ENCODE results near the gene IGFBP2.

Gene IGFBP2

DNA sequence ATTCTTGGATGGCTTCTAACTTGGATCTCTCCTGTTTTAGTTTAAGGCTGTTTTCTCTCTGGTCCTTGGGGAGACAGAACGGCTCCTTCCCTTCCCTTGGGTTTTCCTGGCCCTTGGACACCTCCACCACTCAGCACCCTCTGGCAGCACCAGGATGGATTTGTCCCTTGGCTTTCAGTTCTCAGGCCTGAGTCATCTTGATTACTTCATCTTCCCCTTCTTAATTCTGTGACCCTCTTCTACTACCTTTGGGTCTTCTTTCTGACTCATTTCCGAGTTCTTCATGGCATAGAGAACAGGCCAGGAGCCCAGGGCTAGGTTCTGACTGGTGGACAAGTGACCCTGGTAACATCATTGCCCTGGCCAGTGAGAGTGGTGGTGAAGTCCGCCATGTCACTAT lies 14.9 kb downstream of the IGFBP2 start:
- H3K4me3 ChIP-seq (replicated peaks in 1 of 2; ENCODE audit: low read depth in 2 of 2, low read length in 2 of 2) = no peak overlapping the region
- TF ChIP-seq, protein P1, sequence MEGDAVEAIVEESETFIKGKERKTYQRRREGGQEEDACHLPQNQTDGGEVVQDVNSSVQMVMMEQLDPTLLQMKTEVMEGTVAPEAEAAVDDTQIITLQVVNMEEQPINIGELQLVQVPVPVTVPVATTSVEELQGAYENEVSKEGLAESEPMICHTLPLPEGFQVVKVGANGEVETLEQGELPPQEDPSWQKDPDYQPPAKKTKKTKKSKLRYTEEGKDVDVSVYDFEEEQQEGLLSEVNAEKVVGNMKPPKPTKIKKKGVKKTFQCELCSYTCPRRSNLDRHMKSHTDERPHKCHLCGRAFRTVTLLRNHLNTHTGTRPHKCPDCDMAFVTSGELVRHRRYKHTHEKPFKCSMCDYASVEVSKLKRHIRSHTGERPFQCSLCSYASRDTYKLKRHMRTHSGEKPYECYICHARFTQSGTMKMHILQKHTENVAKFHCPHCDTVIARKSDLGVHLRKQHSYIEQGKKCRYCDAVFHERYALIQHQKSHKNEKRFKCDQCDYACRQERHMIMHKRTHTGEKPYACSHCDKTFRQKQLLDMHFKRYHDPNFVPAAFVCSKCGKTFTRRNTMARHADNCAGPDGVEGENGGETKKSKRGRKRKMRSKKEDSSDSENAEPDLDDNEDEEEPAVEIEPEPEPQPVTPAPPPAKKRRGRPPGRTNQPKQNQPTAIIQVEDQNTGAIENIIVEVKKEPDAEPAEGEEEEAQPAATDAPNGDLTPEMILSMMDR (IDR thresholded peaks at IDR 0.05; ENCODE audit: low read depth, low read length) = no peak
- DNase-seq (ENCODE audit: low read depth in 2 of 2) = peak; percentile 24 to 54

DNA sequence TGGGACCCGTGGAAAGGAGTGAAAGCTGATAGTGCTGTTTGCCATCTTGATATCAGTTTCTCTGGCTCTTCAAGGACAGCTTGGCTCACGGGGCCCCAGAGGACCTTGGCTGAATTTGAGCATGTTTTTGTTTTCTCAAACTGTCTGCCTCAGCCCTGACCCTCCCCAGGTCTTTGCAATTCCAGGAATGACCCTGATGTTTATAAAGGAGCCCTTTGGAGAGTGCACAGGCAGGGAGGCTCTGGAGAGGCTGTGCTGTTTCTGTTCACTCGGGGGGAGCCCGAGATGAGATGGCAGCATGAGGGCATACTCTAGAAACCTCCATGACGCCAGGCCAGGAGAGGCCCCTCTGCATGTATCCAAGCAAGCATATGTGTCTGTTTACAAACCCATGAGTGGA lies 16.4 kb downstream of the IGFBP2 start:
- TF ChIP-seq, protein P1 (IDR thresholded peaks at IDR 0.05; ENCODE audit: low read depth, low read length) = no peak
- DNase-seq (ENCODE audit: low read depth in 2 of 2) = no peak

DNA sequence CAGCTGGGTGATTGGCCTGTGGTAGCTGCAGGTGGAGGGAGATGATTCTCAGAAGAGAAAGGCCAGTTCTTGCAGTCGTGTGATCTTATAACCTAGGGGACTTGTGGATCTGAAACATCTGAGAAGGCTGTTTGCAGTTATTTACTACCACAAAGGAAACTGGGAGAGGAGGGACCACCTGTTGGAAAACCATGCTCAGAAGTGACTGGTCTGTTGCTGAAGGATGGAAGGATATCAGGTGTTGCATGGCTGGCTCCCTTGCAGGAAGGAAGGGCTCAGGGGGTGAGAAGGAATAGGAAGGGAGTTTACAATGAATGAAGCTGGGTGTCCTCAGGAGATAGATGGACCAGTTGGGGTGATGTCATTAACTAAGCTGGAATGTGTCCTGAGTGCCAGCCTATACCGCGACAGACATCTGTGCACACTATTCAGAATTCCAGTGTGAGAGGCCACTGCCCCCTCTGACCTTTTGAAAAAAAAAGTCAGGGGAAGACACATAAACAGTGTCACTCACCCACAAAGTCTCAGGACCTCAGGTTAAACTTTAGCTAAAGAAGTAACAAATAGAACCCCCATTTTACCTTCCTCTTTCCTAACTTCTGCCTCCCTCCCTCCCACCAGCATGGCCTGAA lies 17.5 kb downstream of the IGFBP2 start:
- H3K4me3 ChIP-seq (replicated peaks in 1 of 2; ENCODE audit: low read depth in 2 of 2, low read length in 2 of 2) = no peak overlapping the region
- DNase-seq (ENCODE audit: low read depth in 2 of 2) = no peak
- TF ChIP-seq, protein P1 (IDR thresholded peaks at IDR 0.05; ENCODE audit: low read depth, low read length) = no peak

More for the DNA sequence above, 16.4 kb downstream of the IGFBP2 start:
- H3K4me3 ChIP-seq (replicated peaks in 1 of 2; ENCODE audit: low read depth in 2 of 2, low read length in 2 of 2) = no peak overlapping the region

DNA sequence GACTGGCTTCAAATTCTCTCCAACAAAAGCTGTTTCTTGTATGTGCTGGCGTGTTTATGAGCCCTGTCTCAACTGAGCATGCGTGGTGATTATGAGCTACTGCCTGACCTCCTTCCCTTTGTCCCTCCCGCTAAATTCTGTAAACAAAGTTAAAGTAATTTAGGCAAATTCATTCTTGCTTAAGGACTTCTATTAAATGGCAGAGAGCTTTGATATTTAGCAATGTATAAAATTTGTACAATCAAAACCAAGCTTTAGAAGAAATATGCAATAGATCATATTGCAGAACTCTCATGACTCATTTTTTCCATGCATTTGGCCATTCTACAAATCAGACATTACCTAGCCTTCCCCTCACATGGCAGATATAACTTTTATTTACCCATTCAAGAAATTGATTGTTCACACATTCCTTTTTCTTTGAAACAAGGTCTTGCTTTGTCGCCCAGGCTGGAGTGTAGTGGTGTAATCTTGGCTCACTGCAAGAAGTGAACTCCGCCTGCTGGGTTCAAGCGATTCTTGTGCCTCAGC lies 18.2 kb downstream of the IGFBP2 start:
- no peak overlapping the region for H3K4me3 ChIP-seq (replicated peaks in 1 of 2; ENCODE audit: low read depth in 2 of 2, low read length in 2 of 2)
- TF ChIP-seq, protein P1 (IDR thresholded peaks at IDR 0.05; ENCODE audit: low read depth, low read length) = no peak
- peak; percentile 66 to 74 for DNase-seq (ENCODE audit: low read depth in 2 of 2)

DNA sequence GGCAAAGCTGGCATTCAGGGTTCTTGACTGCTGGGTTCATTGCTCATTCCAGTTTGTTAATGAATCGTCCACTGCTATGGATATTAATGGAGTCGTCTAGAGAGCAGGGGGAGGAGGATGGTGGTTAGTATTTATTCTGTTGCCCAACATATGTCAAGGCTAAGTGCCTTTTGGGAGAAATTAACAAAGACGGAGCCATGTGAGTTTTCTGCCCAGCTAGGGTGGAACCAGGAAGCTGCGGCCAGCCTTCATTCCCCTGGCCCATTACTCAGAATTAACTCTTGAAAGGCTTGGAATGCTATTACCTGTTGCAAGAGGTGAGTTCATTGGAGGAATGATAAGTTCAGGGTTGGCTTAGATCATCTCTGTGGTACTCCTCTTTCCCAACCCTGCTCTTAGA lies 19.3 kb downstream of the IGFBP2 start:
- TF ChIP-seq, protein P1 (IDR thresholded peaks at IDR 0.05; ENCODE audit: low read depth, low read length) = no peak
- no peak for DNase-seq (ENCODE audit: low read depth in 2 of 2)
- no peak overlapping the region for H3K4me3 ChIP-seq (replicated peaks in 1 of 2; ENCODE audit: low read depth in 2 of 2, low read length in 2 of 2)

DNA sequence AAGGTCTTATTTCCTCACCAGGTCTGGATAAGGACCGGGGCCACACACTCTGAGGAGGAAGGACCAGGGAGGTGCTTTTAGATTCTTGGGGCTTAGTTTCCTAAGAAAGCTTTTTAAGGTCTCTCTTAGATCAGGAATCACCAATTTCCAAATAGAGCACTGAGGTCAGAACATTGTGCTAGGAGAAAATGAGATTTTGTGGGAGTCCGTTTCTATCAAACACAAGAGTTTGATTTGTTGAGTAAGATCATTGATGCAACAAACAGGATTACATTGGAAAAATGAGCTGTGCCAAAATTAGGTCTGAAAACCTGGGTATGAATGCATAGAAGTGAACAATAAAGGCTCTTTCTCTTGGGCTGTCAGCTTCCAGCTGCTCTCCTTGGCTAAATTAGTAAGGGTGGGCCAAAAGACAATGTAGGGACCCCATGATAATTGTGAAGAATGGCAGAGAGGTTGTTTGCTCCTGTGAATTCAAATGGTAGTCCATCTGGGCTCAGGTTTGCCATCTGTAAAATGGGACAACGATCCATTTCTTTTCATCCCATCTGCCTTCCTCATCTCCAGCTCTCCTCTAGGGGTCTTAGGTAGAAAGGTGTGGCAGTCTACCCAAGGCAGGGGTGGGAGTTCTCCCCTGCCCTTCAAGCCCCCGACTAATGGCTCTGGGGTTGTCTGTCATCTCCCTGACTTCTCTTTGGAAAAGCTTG lies 20.0 kb downstream of the IGFBP2 start:
- TF ChIP-seq, protein P1 (IDR thresholded peaks at IDR 0.05; ENCODE audit: low read depth, low read length) = no peak
- H3K4me3 ChIP-seq (replicated peaks in 1 of 2; ENCODE audit: low read depth in 2 of 2, low read length in 2 of 2) = no peak overlapping the region
- DNase-seq (ENCODE audit: low read depth in 2 of 2) = no peak

Data from cardiac fibroblast (primary cell).